K562 (cell line): ENCODE data around the gene BSDC1.

Experiments
- HMG20B ChIP-seq: fragments of 250-450 bp; sonication (Bioruptor Pico); IDR thresholded peaks from 2 replicates; pipeline ENCODE4 v1.5.0; 2021; ENCODE audit warnings: mild to moderate bottlenecking
- KLF6 ChIP-seq: fragments of 250-450 bp; sonication (Bioruptor Pico); IDR thresholded peaks from 2 replicates; pipeline ENCODE4 v1.4.0; 2020; ENCODE audit warnings: mild to moderate bottlenecking, moderate library complexity, borderline replicate concordance
- MED1 ChIP-seq: sonication (generic); formaldehyde crosslinking; IDR thresholded peaks from 2 replicates; pipeline ENCODE4 v1.8.1; 2023; ENCODE audit warnings: missing genetic modification reagents, borderline replicate concordance
- MXI1 ChIP-seq: IDR thresholded peaks from 2 replicates; pipeline ENCODE4 v1.6.1; 2011; ENCODE audit warnings: low read depth, mild to moderate bottlenecking, improper control_type of control experiment, low read length
- POLR2AphosphoS5 ChIP-seq: IDR thresholded peaks from 2 replicates; pipeline ENCODE4 v1.6.1; 2011; ENCODE audit warnings: mild to moderate bottlenecking, low read depth, low read length, moderate library complexity; ENCODE audit not compliant: control insufficient read depth, insufficient read depth
- PRMT5 ChIP-seq: sonication (generic); formaldehyde crosslinking; IDR thresholded peaks from 2 replicates; pipeline ENCODE4 v1.5.0; 2020; ENCODE audit warnings: missing genetic modification reagents
- TF ChIP-seq, protein P1 (sequence below): fragments of 450-650 bp; IDR thresholded peaks from 2 replicates; pipeline ENCODE4 v1.6.1; 2016; ENCODE audit warnings: low read depth, mild to moderate bottlenecking, moderate library complexity

- TF ChIP-seq HMG20B (CRISPR knock-in tag) (no peak), MED1 (CRISPR knock-in tag) (no peak), KLF6 (CRISPR knock-in tag) (no peak), PRMT5 (CRISPR knock-in tag) (no peak), MXI1 (no peak), POLR2AphosphoS5 (peak; percentile 98)
- TF ChIP-seq, protein P1, sequence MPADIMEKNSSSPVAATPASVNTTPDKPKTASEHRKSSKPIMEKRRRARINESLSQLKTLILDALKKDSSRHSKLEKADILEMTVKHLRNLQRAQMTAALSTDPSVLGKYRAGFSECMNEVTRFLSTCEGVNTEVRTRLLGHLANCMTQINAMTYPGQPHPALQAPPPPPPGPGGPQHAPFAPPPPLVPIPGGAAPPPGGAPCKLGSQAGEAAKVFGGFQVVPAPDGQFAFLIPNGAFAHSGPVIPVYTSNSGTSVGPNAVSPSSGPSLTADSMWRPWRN: no peak
Measured at GRCh38 chr1:32335790-32336590, 58.3 kb downstream of the BSDC1 start, which contains the start of gene MARCKSL1.
